Smooth muscle cell (in vitro differentiated cells): ENCODE measurements around the gene SHROOM1. TPM values are rescaled to one million over a fixed set of nuclear protein-coding genes. Genes with fewer than 3 reads are reported as not detected.

Source experiments
- DNase-seq: peaks from one replicate; lab custom pipeline; 2025; ENCODE audit not compliant: unreplicated experiment; lab: John Stamatoyannopoulos, UW
- H2AFZ ChIP-seq: fragments of 200-600 bp; sonication (generic); 2 replicates; pipeline ENCODE4 v1.6.0; 2016; ENCODE audit warnings: antibody characterized with exemption, low read depth, mild to moderate bottlenecking
- H3F3A ChIP-seq: fragments of 200-600 bp; sonication (generic); 2 replicates; pipeline ENCODE4 v1.6.0; 2017; ENCODE audit warnings: antibody characterized with exemption, low read depth
- H3K27ac ChIP-seq: fragments of 200-600 bp; sonication (generic); 2 replicates; pipeline ENCODE4 v1.5.1; 2016; ENCODE audit warnings: low read depth, mild to moderate bottlenecking
- H3K27me3 ChIP-seq: fragments of 200-600 bp; sonication (generic); 2 replicates; pipeline ENCODE4 v1.6.1; 2016; ENCODE audit warnings: low read depth, mild to moderate bottlenecking
- H3K36me3 ChIP-seq: fragments of 200-600 bp; sonication (generic); 2 replicates; pipeline ENCODE4 v1.5.1; 2016; ENCODE audit warnings: low read depth
- H3K4me1 ChIP-seq: fragments of 200-600 bp; sonication (generic); 2 replicates; pipeline ENCODE4 v1.5.1; 2016; ENCODE audit warnings: low read depth
- H3K4me2 ChIP-seq: fragments of 200-600 bp; sonication (generic); 2 replicates; pipeline ENCODE4 v1.6.0; 2016; ENCODE audit warnings: mild to moderate bottlenecking
- H3K4me3 ChIP-seq: fragments of 200-600 bp; sonication (generic); 2 replicates; pipeline ENCODE4 v1.5.1; 2016; ENCODE audit warnings: mild to moderate bottlenecking
- H3K79me2 ChIP-seq: fragments of 200-600 bp; sonication (generic); 2 replicates; pipeline ENCODE4 v1.6.0; 2016; ENCODE audit warnings: low read depth, mild to moderate bottlenecking
- H3K9ac ChIP-seq: fragments of 200-600 bp; sonication (generic); 2 replicates; pipeline ENCODE4 v1.6.0; 2016; ENCODE audit warnings: low read depth
- H3K9me3 ChIP-seq: fragments of 200-600 bp; sonication (generic); replicated peaks from 2 replicates; pipeline ENCODE4 v1.5.1; 2016; ENCODE audit warnings: low read depth
- H4K20me1 ChIP-seq: fragments of 200-600 bp; sonication (generic); 2 replicates; pipeline ENCODE4 v1.6.0; 2016; ENCODE audit warnings: low read depth
- CTCF ChIP-seq: fragments of 200-600 bp; sonication (generic); IDR thresholded peaks from 2 replicates; pipeline ENCODE4 v1.5.1; 2017; ENCODE audit warnings: borderline replicate concordance, mild to moderate bottlenecking, antibody characterized with exemption; ENCODE audit not compliant: insufficient read depth, poor library complexity, severe bottlenecking
- WGBS: methylation state at CpG from one replicate; pipeline ENCODE4 v1.1.7; 2016; ENCODE audit warnings: low lambda C conversion rate; 5-methylcytosine and 5-hydroxymethylcytosine counted together
- polyA plus RNA-seq: library from polyadenylated mRNA; unstranded; fragments of >200 nt; fragmentation: Nextera tagmentation; extraction: Ambion mirVana; gene quantifications from 2 replicates; pipeline ENCODE4 v1.2.1, GENCODE V29; 2016
- total RNA-seq: library from RNA; depleted of rRNA; stranded (reverse); fragments of >200 nt; gene quantifications from 2 replicates; pipeline ENCODE4 v1.2.3, GENCODE V29; 2014

The SHROOM1 gene
- total and polyA plus RNA-seq, 2 experiments from 2014 or later = 5.9 to 12.0 TPM

- Histone ChIP-seq H3K4me3 (no peak overlapping the region), H3K79me2 (no peaks in the 10 kb centered on the region), H3K27me3 (no peaks in the 10 kb centered on the region), H4K20me1 (no peaks in the 10 kb centered on the region), H3K9me3 (no peaks in the 10 kb centered on the region), H3F3A (no peaks in the 10 kb centered on the region), H2AFZ (no peak overlapping the region), H3K27ac (no peak overlapping the region), H3K9ac (no peak overlapping the region), H3K36me3 (no peaks in the 10 kb centered on the region), H3K4me1 (peaks cover 12% of the 10 kb centered on the region), H3K4me2 (no peak overlapping the region)
- TF ChIP-seq CTCF = no peak
- 52% methylated on average over 4 of the region's 4 CpGs for WGBS
- no peak for DNase-seq
Observed at GRCh38 chr5:132841305-132841704, 10.9 kb upstream of the SHROOM1 start.

GRCh38 chr5:132840896-132841295 lies 10.4 kb upstream of the SHROOM1 start:
- H2AFZ ChIP-seq = no peak overlapping the region
- no peak overlapping the region for H3K4me3 ChIP-seq
- H3K79me2 ChIP-seq = no peaks in the 10 kb centered on the region
- no peak overlapping the region for H3K4me2 ChIP-seq
- no peaks in the 10 kb centered on the region for H3K9me3 ChIP-seq
- H3K4me1 ChIP-seq = peaks cover 12% of the 10 kb centered on the region
- no peaks in the 10 kb centered on the region for H3K27me3 ChIP-seq
- H3K36me3 ChIP-seq = no peaks in the 10 kb centered on the region
- no peak overlapping the region for H3K27ac ChIP-seq
- WGBS = 83% methylated on average over 1 of the region's 1 CpG
- no peaks in the 10 kb centered on the region for H4K20me1 ChIP-seq
- no peak for DNase-seq
- no peak for TF ChIP-seq CTCF
- no peak overlapping the region for H3K9ac ChIP-seq
- no peaks in the 10 kb centered on the region for H3F3A ChIP-seq

- H3K79me2 ChIP-seq = no peaks in the 10 kb centered on the region
- no peaks in the 10 kb centered on the region for H3K27me3 ChIP-seq
- H3F3A ChIP-seq = no peaks in the 10 kb centered on the region
- TF ChIP-seq CTCF = no peak
- no peaks in the 10 kb centered on the region for H4K20me1 ChIP-seq
- peaks cover 12% of the 10 kb centered on the region for H3K4me1 ChIP-seq
- no peaks in the 10 kb centered on the region for H3K36me3 ChIP-seq
- peak overlapping the region; percentile 58 for H3K27ac ChIP-seq
- H3K9ac ChIP-seq = peak overlapping the region; percentile 16
- WGBS = 92% methylated on average over 3 of the region's 3 CpGs
- H3K4me2 ChIP-seq = peak overlapping the region; percentile 30
- no peaks in the 10 kb centered on the region for H3K9me3 ChIP-seq
- H2AFZ ChIP-seq = peak overlapping the region; percentile 74
- H3K4me3 ChIP-seq = no peak overlapping the region
- no peak for DNase-seq
Observed at GRCh38 chr5:132840313-132840712, 9.9 kb upstream of the SHROOM1 start.
